T-helper 1 cell treated with Interleukin-12 subunit alpha and Interleukin-12 subunit beta and Interleukin-4 antibody, amounts not matched to agents 30 μg/mL and 1 μg/mL, for 36 hours (primary cell): ENCODE measurements around the gene GNPDA1.
A peak's percentile ranks its signal among the peaks of the same experiment; 100 is the strongest.

Experiments
- H3K27ac Mint-ChIP-seq: one replicate; pipeline ENCODE4 v1.8.0; 2021; ENCODE audit warnings: mild to moderate bottlenecking, mixed read lengths
- H3K27me3 Mint-ChIP-seq: one replicate; pipeline ENCODE4 v1.8.0; 2021; ENCODE audit warnings: low read depth, mixed read lengths
- H3K36me3 Mint-ChIP-seq: one replicate; pipeline ENCODE4 v1.8.0; 2021; ENCODE audit warnings: low read depth, mixed read lengths
- H3K4me1 Mint-ChIP-seq: one replicate; pipeline ENCODE4 v1.8.0; 2021; ENCODE audit warnings: low read depth, mixed read lengths
- H3K4me3 Mint-ChIP-seq: one replicate; pipeline ENCODE4 v1.8.0; 2021; ENCODE audit warnings: mild to moderate bottlenecking, moderate library complexity, mixed read lengths
- H3K9me3 Mint-ChIP-seq: one replicate; pipeline ENCODE4 v1.8.0; 2021; ENCODE audit warnings: mixed read lengths

The GNPDA1 gene

DNA sequence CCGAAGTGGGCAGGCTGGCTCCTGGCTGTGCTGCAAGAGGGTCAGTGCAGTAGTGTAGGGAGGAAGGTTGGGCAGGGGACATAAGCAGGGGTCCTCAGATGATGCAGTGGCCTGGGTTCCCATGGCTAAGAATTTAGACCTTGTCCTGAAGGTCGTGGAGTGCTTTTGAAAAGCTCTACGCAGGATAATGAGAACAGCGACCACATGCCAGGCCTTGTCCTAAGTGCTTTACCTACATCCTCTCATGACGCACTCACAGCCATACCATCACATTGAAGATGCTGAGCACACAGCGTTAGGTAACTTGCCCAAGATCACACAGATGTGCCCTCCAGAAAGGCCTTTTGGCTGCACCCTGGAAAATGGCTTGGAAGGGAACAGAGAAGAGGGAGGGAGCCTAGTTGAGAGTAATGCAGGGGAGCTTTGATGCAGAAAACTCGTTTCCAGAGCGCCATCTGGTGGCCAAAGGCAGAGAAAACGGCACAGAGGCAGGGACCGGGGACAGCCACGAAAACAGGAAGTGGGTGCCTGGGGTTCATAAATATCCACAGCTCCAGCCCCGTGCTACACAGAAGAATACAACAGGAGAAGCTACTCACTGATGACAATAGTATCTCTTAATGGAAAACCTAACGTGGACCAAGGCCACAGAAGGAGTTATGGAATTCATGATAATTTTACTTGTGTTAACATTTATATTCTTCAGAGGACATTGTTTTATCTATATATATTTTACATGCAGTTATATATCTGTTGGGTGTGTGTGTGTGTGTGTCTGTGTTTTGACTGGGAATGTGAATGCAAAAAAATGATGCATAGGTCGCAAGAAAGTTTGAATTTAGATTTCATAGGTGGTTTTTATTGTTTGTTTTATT is 52.1 kb downstream of the GNPDA1 start:
- Mint-ChIP-seq H3K9me3 (no peaks in the 10 kb centered on the region), H3K4me1 (peaks cover 40% of the 10 kb centered on the region), H3K4me3 (peak overlapping the region; percentile 40), H3K27me3 (no peaks in the 10 kb centered on the region), H3K27ac (peak overlapping the region; percentile 86), H3K36me3 (no peaks in the 10 kb centered on the region)

DNA sequence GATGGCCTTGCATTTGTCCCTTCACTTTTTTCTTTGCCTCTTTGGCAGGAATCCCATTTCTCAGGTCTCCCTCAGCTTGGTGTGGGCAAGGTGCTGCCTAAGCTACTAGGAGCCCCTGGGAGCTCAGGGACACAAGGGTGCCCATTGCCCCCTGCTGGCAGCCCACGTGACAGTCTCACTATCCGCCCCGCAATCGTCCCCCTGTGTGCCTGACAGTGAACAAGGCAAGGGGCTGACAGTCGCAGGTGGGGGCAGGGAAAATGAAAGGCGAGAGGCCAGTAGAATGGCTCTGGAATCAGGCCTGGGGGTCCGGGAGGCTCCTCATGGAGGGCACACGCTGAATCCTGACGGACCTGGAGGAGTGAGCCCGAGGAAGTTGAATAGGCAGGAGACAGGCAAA is 52.8 kb downstream of the GNPDA1 start:
- H3K36me3 Mint-ChIP-seq: no peaks in the 10 kb centered on the region
- H3K9me3 Mint-ChIP-seq: no peaks in the 10 kb centered on the region
- H3K27me3 Mint-ChIP-seq: no peaks in the 10 kb centered on the region
- H3K4me3 Mint-ChIP-seq: no peak overlapping the region
- peak overlapping the region; percentile 70 for H3K27ac Mint-ChIP-seq
- peaks cover 40% of the 10 kb centered on the region for H3K4me1 Mint-ChIP-seq

DNA sequence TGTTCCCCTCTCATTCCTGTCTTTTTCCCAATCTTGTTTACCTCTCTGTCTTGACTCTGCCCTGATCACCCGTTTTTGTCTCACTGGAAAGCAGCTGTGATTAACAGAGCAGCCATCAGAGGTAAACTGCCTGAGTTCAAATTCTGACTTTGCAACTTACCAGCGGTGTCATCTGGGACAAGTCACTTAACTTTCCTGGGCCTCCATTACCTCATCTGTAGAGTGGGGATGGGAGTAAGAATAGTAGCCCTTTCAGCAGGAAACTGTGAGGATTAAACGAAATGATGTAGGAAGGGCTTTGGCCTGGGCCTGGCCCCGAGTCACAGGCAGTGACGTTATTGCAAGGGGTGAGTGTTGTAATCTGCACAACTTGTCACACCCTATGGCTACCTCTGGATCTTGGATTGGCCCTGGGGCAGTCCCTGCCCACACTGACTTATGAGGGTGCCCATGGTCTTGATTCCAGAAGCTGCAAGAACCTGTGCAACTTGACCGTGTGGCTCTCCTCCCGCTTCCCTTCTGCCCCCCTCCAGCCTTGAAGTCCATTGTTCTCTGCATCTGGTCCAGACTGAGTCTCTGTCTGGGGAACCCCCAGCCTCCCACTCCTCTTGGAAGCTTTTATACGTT is 54.2 kb downstream of the GNPDA1 start:
- Mint-ChIP-seq H3K27me3 (no peaks in the 10 kb centered on the region), H3K4me3 (peak overlapping the region; percentile 71)

DNA sequence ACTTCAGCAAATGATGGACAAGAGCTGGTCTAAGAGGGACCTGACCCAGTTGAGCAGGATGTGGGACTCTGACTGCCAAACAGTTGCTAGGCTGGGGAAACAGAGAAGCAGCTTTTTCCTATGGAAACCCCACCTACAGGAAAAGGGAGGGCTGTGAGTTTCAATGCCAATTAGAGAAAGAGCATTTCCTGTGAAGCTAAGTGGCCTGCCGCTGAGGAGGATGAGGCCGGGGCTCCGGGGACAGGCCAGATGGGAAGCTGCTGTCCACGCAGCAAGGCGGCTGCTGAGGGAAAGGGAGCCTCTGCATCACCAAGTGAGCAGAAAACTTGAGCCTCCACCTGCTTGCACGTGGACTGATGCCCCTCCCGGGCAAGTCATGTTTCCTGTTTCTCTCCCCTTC is 54.7 kb downstream of the GNPDA1 start, which contains the start of gene PCDH12:
TSS of gene PCDH12 (minus strand) at position 90 of the 400 bp plus-strand sequence. CDS start 351 bp downstream, outside the sequence.
- Mint-ChIP-seq H3K4me3 (peak within 1 kb of the TSS; percentile 71), H3K36me3 (no peaks in the 10 kb centered on the region), H3K9me3 (no peaks in the 10 kb centered on the region), H3K27me3 (no peaks in the 10 kb centered on the region), H3K4me1 (peaks cover 49% of the 10 kb centered on the region), H3K27ac (peak within 1 kb of the TSS; percentile 89)

More for the DNA sequence above, 54.2 kb downstream of the GNPDA1 start:
- H3K36me3 Mint-ChIP-seq: no peaks in the 10 kb centered on the region
- peak overlapping the region; percentile 89 for H3K27ac Mint-ChIP-seq
- H3K9me3 Mint-ChIP-seq: no peaks in the 10 kb centered on the region
- peaks cover 47% of the 10 kb centered on the region for H3K4me1 Mint-ChIP-seq

DNA sequence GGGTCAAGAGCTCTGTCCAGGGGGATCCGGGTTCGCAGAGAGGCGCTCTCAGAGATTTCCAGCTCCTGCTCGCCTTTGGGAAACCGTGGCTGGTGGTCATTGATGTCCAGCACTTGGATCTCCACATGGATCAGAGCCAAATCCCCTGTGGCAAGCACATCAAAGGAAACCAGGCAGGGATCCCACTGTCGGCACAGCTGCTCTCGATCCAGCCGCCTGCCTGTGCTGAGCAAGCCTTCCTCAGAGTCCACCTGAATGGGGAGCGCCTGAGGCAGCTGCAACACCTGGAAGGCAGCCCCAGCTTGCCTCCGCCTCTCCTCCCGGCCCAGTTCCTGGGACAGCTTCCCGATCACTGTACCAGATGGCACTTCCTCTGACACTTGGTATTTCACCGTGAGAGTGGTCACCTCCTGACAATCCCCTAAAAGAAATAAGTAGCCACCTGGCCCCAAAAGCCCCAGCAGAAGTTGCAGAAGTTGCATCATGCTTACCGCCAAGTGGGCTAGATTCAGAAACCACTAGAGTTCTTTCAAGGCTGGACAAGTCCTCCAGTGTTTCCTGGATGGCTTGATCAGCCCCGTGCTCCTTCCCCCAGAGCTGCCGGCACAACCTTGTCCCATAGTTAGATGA is 55.3 kb downstream of the GNPDA1 start:
- Mint-ChIP-seq H3K4me1 (peaks cover 52% of the 10 kb centered on the region), H3K27me3 (no peaks in the 10 kb centered on the region), H3K36me3 (no peaks in the 10 kb centered on the region), H3K27ac (peak overlapping the region; percentile 72), H3K4me3 (peak overlapping the region; percentile 71), H3K9me3 (no peaks in the 10 kb centered on the region)

DNA sequence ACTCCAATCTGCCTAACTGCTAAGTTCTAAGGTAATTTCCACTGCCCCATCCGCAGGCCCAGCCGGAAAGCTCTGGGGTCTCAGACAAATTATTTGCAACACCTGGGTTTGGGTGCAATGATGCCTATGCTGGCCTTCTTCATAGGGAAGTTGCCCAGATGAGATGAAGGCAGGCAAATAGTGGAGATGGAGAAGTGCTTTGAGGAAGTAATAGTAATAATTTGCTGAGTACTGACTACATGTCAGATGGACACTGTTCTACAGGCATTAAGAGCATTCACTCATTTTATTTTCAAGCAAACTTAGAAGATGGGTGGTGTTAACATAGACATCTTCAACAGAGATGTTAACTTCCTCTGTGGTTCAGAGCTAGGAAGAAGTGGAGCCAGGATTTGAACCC is 58.6 kb downstream of the GNPDA1 start:
- no peaks in the 10 kb centered on the region for H3K27me3 Mint-ChIP-seq
- no peak overlapping the region for H3K27ac Mint-ChIP-seq
- no peak overlapping the region for H3K4me3 Mint-ChIP-seq
- H3K4me1 Mint-ChIP-seq: peaks cover 48% of the 10 kb centered on the region
- H3K36me3 Mint-ChIP-seq: no peaks in the 10 kb centered on the region
- H3K9me3 Mint-ChIP-seq: no peaks in the 10 kb centered on the region

DNA sequence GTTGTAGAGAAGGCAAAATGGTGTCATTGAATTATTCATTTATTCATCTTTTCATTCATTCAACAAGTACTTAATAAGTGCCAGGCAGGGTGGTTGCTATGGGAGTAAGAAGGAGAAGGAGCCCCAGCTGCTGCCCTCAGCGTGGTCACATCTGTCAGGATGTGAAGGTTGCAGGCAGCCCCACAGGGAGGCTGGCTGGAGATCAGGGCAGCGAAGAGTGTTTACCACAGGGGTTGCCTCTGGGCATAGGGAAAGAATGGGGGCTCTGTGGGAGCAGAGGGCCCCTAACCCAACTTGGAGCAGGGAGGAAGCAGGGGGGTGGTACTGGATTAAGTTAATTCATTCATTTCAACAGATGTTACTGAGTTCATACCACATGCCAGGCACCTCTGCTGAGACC is 60.8 kb downstream of the GNPDA1 start:
- no peaks in the 10 kb centered on the region for H3K36me3 Mint-ChIP-seq
- no peak overlapping the region for H3K27ac Mint-ChIP-seq
- H3K27me3 Mint-ChIP-seq: no peaks in the 10 kb centered on the region
- H3K9me3 Mint-ChIP-seq: no peaks in the 10 kb centered on the region
- H3K4me1 Mint-ChIP-seq: peaks cover 29% of the 10 kb centered on the region
- H3K4me3 Mint-ChIP-seq: no peak overlapping the region

DNA sequence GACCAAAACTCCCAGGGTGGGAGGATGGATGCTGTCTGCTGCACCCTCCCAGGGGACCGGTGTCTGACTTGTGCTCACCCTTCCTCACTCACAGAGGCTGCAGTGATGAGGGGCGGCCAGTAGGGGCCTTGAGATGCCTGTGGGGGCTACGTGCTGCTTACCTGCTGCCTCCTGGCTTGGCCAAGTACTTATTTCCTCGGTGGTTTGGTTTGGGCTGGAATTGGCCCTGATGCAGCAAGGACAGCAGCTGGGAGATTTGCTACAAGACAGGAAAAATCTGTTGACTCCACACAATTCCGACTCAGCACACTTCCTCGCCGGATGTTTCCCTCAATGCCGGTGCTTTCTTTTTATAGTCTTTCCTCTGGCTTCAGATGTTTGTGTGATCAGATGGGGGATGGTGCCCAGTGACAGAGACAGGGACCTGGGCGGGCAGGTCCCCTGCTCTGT is 61.5 kb downstream of the GNPDA1 start:
- no peaks in the 10 kb centered on the region for H3K36me3 Mint-ChIP-seq
- H3K4me3 Mint-ChIP-seq: peak overlapping the region; percentile 19
- H3K9me3 Mint-ChIP-seq: no peaks in the 10 kb centered on the region
- H3K27me3 Mint-ChIP-seq: no peaks in the 10 kb centered on the region
- peaks cover 27% of the 10 kb centered on the region for H3K4me1 Mint-ChIP-seq
- peak overlapping the region; percentile 73 for H3K27ac Mint-ChIP-seq
